HepG2 (cell line): ENCODE data around the gene TAS1R3. TPM values are rescaled to one million over a fixed set of nuclear protein-coding genes. Genes with fewer than 3 reads are reported as not detected.

ENCODE experiments used
- EEA1 ChIP-seq: sonication (generic); formaldehyde crosslinking; IDR thresholded peaks from 2 replicates; pipeline ENCODE4 v1.5.1; 2020; ENCODE audit warnings: mild to moderate bottlenecking, missing genetic modification reagents, borderline replicate concordance
- HDAC1 ChIP-seq: sonication (generic); formaldehyde crosslinking; IDR thresholded peaks from 2 replicates; pipeline ENCODE4 v1.5.1; 2020; ENCODE audit warnings: mild to moderate bottlenecking, missing genetic modification reagents
- JDP2 ChIP-seq: sonication (generic); formaldehyde crosslinking; IDR thresholded peaks from 2 replicates; pipeline ENCODE4 v1.8.1; 2022; ENCODE audit warnings: missing genetic modification reagents, borderline replicate concordance
- MEIS1 ChIP-seq: sonication (generic); formaldehyde crosslinking; IDR thresholded peaks from 2 replicates; pipeline ENCODE4 v1.9.0; 2021; ENCODE audit warnings: mild to moderate bottlenecking, missing genetic modification reagents, moderate library complexity, borderline replicate concordance
- MLXIP ChIP-seq: sonication (generic); formaldehyde crosslinking; IDR thresholded peaks from 2 replicates; pipeline ENCODE4 v1.9.0; 2021; ENCODE audit warnings: missing genetic modification reagents, borderline replicate concordance
- MTERF4 ChIP-seq: sonication (generic); formaldehyde crosslinking; IDR thresholded peaks from 2 replicates; pipeline ENCODE4 v1.8.0; 2023; ENCODE audit warnings: mild to moderate bottlenecking, missing genetic modification reagents
- NR2F1 ChIP-seq, 2 experiments: fragments of 450-650 bp in 1 of 2; formaldehyde crosslinking in 1 of 2; IDR thresholded peaks; 2 replicates each; pipeline versions ENCODE4 v1.5.0 to v1.6.1; 2016 to 2020; ENCODE audit warnings: mild to moderate bottlenecking in 1 of 2, missing compliant biosample characterization in 1 of 2, missing genetic modification reagents in 1 of 2, moderate library complexity in 1 of 2
- POLR2A ChIP-seq, 2 experiments: IDR thresholded peaks; 2 replicates each; pipeline ENCODE4 v1.6.1; 2011; ENCODE audit warnings: low read depth in 2 of 2, low read length in 2 of 2, mild to moderate bottlenecking in 1 of 2, moderate library complexity in 1 of 2; ENCODE audit not compliant: insufficient read depth in 1 of 2
- ZNF256 ChIP-seq: sonication (generic); formaldehyde crosslinking; conservative IDR thresholded peaks from 2 replicates; pipeline ENCODE4 v1.4.0; 2020; ENCODE audit warnings: missing genetic modification reagents
- ZNF275 ChIP-seq: sonication (generic); formaldehyde crosslinking; IDR thresholded peaks from 2 replicates; pipeline ENCODE4 v1.8.0; 2022; ENCODE audit warnings: missing genetic modification reagents, mild to moderate bottlenecking, inconsistent platforms, borderline replicate concordance
- ZNF281 ChIP-seq: sonication (generic); formaldehyde crosslinking; IDR thresholded peaks from 2 replicates; pipeline ENCODE4 v1.4.0; 2020; ENCODE audit warnings: missing genetic modification reagents, borderline replicate concordance
- ZNF282 ChIP-seq: fragments of 450-650 bp; IDR thresholded peaks from 2 replicates; pipeline ENCODE4 v1.6.1; 2018; ENCODE audit not compliant: partially characterized antibody
- ZNF337 ChIP-seq: sonication (generic); formaldehyde crosslinking; IDR thresholded peaks from 2 replicates; pipeline ENCODE4 v1.5.1; 2020; ENCODE audit warnings: missing genetic modification reagents, low read depth, mild to moderate bottlenecking, borderline replicate concordance
- ZNF687 ChIP-seq: sonication (generic); formaldehyde crosslinking; IDR thresholded peaks from 2 replicates; pipeline ENCODE4 v1.5.1; 2020; ENCODE audit warnings: mild to moderate bottlenecking, missing genetic modification reagents, moderate library complexity
- ZNF691 ChIP-seq: sonication (generic); formaldehyde crosslinking; IDR thresholded peaks from 2 replicates; pipeline ENCODE4 v1.4.0; 2020; ENCODE audit warnings: missing genetic modification reagents, low read depth, mild to moderate bottlenecking, borderline replicate concordance
- polyA plus RNA-seq, 8 experiments: library from polyadenylated mRNA; depleted of rRNA in 3 of 8; stranded (reverse) in 7 of 8; unstranded in 1 of 8; fragments of >200 nt; fragmentation: Illumina TruSeq in 4 of 8; extraction: Trizol in 4 of 8; gene quantifications; 2 replicates each; pipeline versions ENCODE4 v1.2.1 to v1.2.3, GENCODE V29; 2011 to 2016; ENCODE audit warnings: low read depth in 4 of 8, missing spikeins in 1 of 8, mixed read lengths in 1 of 8; ENCODE audit not compliant: insufficient read depth in 1 of 8
- total RNA-seq, 5 experiments: library from RNA; depleted of rRNA; stranded (reverse); fragments of >200 nt; fragmentation: Illumina TruSeq; extraction: Trizol; gene quantifications; 2 replicates each; pipeline ENCODE4 v1.2.3, GENCODE V29; 2016; ENCODE audit warnings: low read depth in 1 of 5

Gene TAS1R3
- total and polyA plus RNA-seq, 2 of the 13 experiments (the other 11 are each of a cell fraction or from before 2014, with no cell fraction given) = 0.13 to 0.15 TPM

GRCh38 chr1:1334835-1335234 lies 3.8 kb downstream of the TAS1R3 start (continued):
- TF ChIP-seq ZNF281 (CRISPR knock-in tag) = peak; percentile 32; the same call in 1 of the 2 replicates
- no peak for TF ChIP-seq ZNF282
- peak; percentile 37; the same call in 1 of the 2 replicates for TF ChIP-seq HDAC1 (CRISPR knock-in tag)
- TF ChIP-seq NR2F1 (CRISPR knock-in tag; IDR thresholded peaks at IDR 0.05) = no peak
- peak; percentile 51 for TF ChIP-seq ZNF687 (CRISPR knock-in tag)
- TF ChIP-seq POLR2A (IDR thresholded peaks at IDR 0.05; ENCODE audit: insufficient read depth in 1 of 2, low read depth in 2 of 2, low read length in 2 of 2) = no peak
- no peak for TF ChIP-seq ZNF337 (CRISPR knock-in tag)
- peak; percentile 75; the same call in 1 of the 2 replicates for TF ChIP-seq MTERF4
- TF ChIP-seq MEIS1 (CRISPR knock-in tag) = peak; percentile 52; the same call in 1 of the 2 replicates
- TF ChIP-seq ZNF691 (CRISPR knock-in tag) = no peak
- TF ChIP-seq EEA1 (CRISPR knock-in tag) = peak; percentile 85; the same call in 1 of the 2 replicates
- no peak for TF ChIP-seq MLXIP (CRISPR knock-in tag)
- no peak for TF ChIP-seq ZNF275 (CRISPR knock-in tag)
- peak; percentile 90; the same call in 1 of the 2 replicates for TF ChIP-seq ZNF256 (CRISPR knock-in tag)
- no peak; the same call in 1 of the 2 replicates for TF ChIP-seq JDP2
